Peyer's patch (tissue), 4 donors: ENCODE results near the gene NDST1.

Source experiments
- POLR2A ChIP-seq, 2 donors: fragments of 450-650 bp; IDR thresholded peaks; one replicate each; pipeline ENCODE4 v1.5.1; 2017; ENCODE audit warnings: antibody characterized with exemption in 2 of 2, mild to moderate bottlenecking in 2 of 2, moderate library complexity in 2 of 2
- TF ChIP-seq, protein P1 (sequence below), 6 experiments: fragments of 450-650 bp in 4 of 6; fragments of 200-600 bp in 2 of 6; sonication (generic) in 1 of 6; IDR thresholded peaks; one replicate each; pipeline ENCODE4 v1.5.1; 2017 to 2019; ENCODE audit warnings: antibody characterized with exemption in 6 of 6, mild to moderate bottlenecking in 3 of 6, moderate library complexity in 1 of 6

DNA sequence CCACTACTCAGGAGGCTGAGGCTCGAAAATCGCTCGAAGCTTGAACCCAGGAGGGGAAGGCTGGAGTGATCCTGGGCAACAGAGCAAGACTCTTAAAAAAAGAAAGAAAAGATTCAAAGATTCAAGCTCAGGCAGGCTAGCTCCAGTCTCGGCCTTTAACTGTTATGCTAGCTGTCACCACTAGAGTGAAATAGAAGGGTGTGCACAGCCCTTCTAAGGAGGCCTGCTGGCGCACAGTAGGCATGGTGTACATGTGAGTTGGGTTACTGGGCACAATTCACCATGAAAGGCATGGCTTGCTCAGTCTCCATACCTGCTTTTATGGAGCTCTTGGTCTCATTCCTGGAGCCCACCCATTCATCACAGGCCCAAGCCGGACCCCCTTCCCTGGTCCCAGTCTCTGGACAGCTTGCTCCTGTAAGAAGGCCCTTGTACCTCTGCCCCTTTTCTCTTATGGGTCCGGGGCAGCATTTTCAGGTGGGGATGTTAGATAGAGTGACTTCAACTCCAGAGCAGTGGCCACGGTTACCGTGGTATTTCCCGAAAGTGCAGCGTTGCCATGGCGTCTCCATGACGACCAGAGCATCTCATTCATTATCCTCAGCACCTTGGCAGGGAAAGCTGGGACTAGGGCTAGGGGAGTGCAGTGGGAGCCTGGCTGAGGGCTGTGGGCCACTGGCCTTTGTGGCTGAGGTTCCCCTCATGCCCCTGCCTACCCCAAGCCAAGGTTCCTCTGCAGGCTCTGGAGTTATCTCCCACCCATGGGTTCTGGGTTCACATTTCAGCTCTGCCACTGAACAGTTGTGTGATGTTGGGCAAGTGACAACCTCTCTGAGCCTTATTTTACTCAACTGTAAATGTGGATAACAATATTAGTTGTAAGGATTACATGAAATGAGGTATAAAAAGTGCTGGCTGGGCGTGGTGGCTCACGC is 5.7 kb downstream of the NDST1 start:
- TF ChIP-seq, protein P1, sequence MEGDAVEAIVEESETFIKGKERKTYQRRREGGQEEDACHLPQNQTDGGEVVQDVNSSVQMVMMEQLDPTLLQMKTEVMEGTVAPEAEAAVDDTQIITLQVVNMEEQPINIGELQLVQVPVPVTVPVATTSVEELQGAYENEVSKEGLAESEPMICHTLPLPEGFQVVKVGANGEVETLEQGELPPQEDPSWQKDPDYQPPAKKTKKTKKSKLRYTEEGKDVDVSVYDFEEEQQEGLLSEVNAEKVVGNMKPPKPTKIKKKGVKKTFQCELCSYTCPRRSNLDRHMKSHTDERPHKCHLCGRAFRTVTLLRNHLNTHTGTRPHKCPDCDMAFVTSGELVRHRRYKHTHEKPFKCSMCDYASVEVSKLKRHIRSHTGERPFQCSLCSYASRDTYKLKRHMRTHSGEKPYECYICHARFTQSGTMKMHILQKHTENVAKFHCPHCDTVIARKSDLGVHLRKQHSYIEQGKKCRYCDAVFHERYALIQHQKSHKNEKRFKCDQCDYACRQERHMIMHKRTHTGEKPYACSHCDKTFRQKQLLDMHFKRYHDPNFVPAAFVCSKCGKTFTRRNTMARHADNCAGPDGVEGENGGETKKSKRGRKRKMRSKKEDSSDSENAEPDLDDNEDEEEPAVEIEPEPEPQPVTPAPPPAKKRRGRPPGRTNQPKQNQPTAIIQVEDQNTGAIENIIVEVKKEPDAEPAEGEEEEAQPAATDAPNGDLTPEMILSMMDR (IDR thresholded peaks at IDR 0.05): peak in 3 of 6 experiments; percentile 2 to 10 (median 8)
- no peak for TF ChIP-seq POLR2A (IDR thresholded peaks at IDR 0.05)
